Measurements from ENCODE around the gene FAM131A.
A peak's percentile ranks its signal among the peaks of the same experiment; 100 is the strongest.

FAM131A gene

GRCh38 chr3:184358921-184359350, 21.5 kb downstream of the FAM131A start:
- DNase-seq = no peak

- DNase-seq = no peak
These were observed 22.2 kb downstream of the FAM131A start for GRCh38 chr3:184359610-184360009.

GRCh38 chr3:184360070-184360928, 22.9 kb downstream of the FAM131A start:
- no peak for DNase-seq

- DNase-seq = peak; percentile 69
These were observed 23.6 kb downstream of the FAM131A start for GRCh38 chr3:184360929-184361531.

GRCh38 chr3:184361532-184361931, 24.1 kb downstream of the FAM131A start, which contains the start of the genes CLCN2 and POLR2H:
Gene CLCN2, minus strand, starts transcription at chr3:184361605. Its CDS starts 126 bp downstream, at chr3:184361479.
Gene POLR2H, plus strand, starts transcription at chr3:184361710. Its CDS starts 1,783 bp downstream, at chr3:184363493.
- no peak for DNase-seq

- DNase-seq = peak; percentile 77
These were observed 24.7 kb downstream of the FAM131A start for GRCh38 chr3:184361932-184362667.

GRCh38 chr3:184362668-184363546, 25.5 kb downstream of the FAM131A start:
- DNase-seq = peak; percentile 99

GRCh38 chr3:184366619-184367289, 29.4 kb downstream of the FAM131A start:
- DNase-seq = no peak

GRCh38 chr3:184368116-184368515, 30.7 kb downstream of the FAM131A start:
- no peak for DNase-seq

- DNase-seq = no peak
These were observed 31.3 kb downstream of the FAM131A start for GRCh38 chr3:184368586-184369183.

GRCh38 chr3:184371570-184372018, 34.2 kb downstream of the FAM131A start:
- DNase-seq = peak; percentile 94

- DNase-seq = no peak
These were observed 35.0 kb downstream of the FAM131A start for GRCh38 chr3:184372296-184372821.

GRCh38 chr3:184372911-184373310, 35.5 kb downstream of the FAM131A start:
- DNase-seq = peak; percentile 38

GRCh38 chr3:184373422-184373821, 36.0 kb downstream of the FAM131A start:
- no peak for DNase-seq

GRCh38 chr3:184375747-184376461, 38.5 kb downstream of the FAM131A start:
- peak; percentile 50 for DNase-seq

- no peak for DNase-seq
These were observed 40.0 kb downstream of the FAM131A start for GRCh38 chr3:184377374-184377773.

GRCh38 chr3:184377882-184378445, 40.6 kb downstream of the FAM131A start, which contains the start of gene THPO:
Gene THPO, minus strand, starts transcription at chr3:184378207. Its CDS starts 1,948 bp downstream, at chr3:184376259.
- DNase-seq = peak; percentile 62

GRCh38 chr3:184378651-184379357, 41.4 kb downstream of the FAM131A start:
- DNase-seq = peak; percentile 77

Data from islet precursor cell (in vitro differentiated cells).